ENCODE data around the gene HNRNPA2B1.

- TF ChIP-seq POLR2A (IDR thresholded peaks at IDR 0.05): no peak
- no peak for TF ChIP-seq CTCF (IDR thresholded peaks at IDR 0.05)
Observed at GRCh38 chr7:26168458-26169023, 32.0 kb downstream of the HNRNPA2B1 start.

All from transverse colon (tissue), 3 donors.